IMR-90 (cell line): Measurements from ENCODE around the gene ZNF181. TPM values are rescaled to one million over a fixed set of nuclear protein-coding genes. Genes with fewer than 3 reads are reported as not detected.

Source experiments
- ATAC-seq: fragments of 200-7000 bp; cut with Tn5 transposase; 2 replicates; pipeline ENCODE4 v1.9.1; 2020; ENCODE audit warnings: low read depth, mild to moderate bottlenecking, moderate library complexity
- BruUV-seq: library from RNA; stranded (reverse); fragments of 400-500 nt; replicated peaks from 2 replicates; lab custom pipeline; 2021; lab: Mats Ljungman, UMichigan
- CTCF ChIA-PET: fragments of 300-600 bp; formaldehyde crosslinking; extraction: SDS; loops from one replicate; lab custom pipeline; 2021; ENCODE audit warnings: antibody characterized with exemption; lab: Yijun Ruan, JAX
- POLR2A ChIA-PET: fragments of 300-600 bp; sonication (Branson Sonifier 250); formaldehyde crosslinking; loops from one replicate; lab custom pipeline; 2022; ENCODE audit warnings: antibody characterized with exemption; ENCODE audit not compliant: unreplicated experiment; lab: Charles Lee
- DNase-seq: peaks from one replicate; pipeline ENCODE4 v3.0.0; 2013
- H2AFZ ChIP-seq: replicated peaks from 2 replicates; pipeline ENCODE3; 2013; ENCODE audit warnings: low read length, mild to moderate bottlenecking; ENCODE audit not compliant: poor library complexity
- H2AK5ac ChIP-seq: 2 replicates; pipeline ENCODE4 v1.6.1; 2013; ENCODE audit warnings: low read depth, low read length, inconsistent platforms
- H2AK9ac ChIP-seq: replicated peaks from 2 replicates; pipeline ENCODE3; 2013; ENCODE audit warnings: mild to moderate bottlenecking, low read depth, low read length, moderate library complexity; ENCODE audit not compliant: poor library complexity
- H2BK120ac ChIP-seq: 2 replicates; pipeline ENCODE4 v1.6.1; 2013; ENCODE audit warnings: low read depth, low read length, inconsistent platforms
- H2BK15ac ChIP-seq: 3 replicates; pipeline ENCODE4 v1.6.1; 2013; ENCODE audit warnings: low read depth, low read length, inconsistent platforms
- H2BK20ac ChIP-seq: 2 replicates; pipeline ENCODE4 v1.6.1; 2013; ENCODE audit warnings: low read depth, mild to moderate bottlenecking, inconsistent platforms, low read length, moderate library complexity
- H2BK5ac ChIP-seq: 2 replicates; pipeline ENCODE4 v1.6.1; 2013; ENCODE audit warnings: mild to moderate bottlenecking, low read depth, low read length, inconsistent platforms; ENCODE audit not compliant: poor library complexity, severe bottlenecking
- H3K14ac ChIP-seq: replicated peaks from 2 replicates; pipeline ENCODE4 v1.6.1; 2013; ENCODE audit warnings: low read depth, low read length, inconsistent platforms
- H3K18ac ChIP-seq: 2 replicates; pipeline ENCODE4 v1.6.1; 2013; ENCODE audit warnings: low read depth, low read length, control low read depth
- H3K23ac ChIP-seq: 2 replicates; pipeline ENCODE4 v1.6.1; 2013; ENCODE audit warnings: low read depth, low read length, inconsistent platforms
- H3K27ac ChIP-seq: 2 replicates; pipeline ENCODE4 v1.5.1; 2013; ENCODE audit warnings: mild to moderate bottlenecking, control low read depth, low read length; ENCODE audit not compliant: insufficient read depth
- H3K27me3 ChIP-seq: 2 replicates; pipeline ENCODE4 v1.6.1; 2013; ENCODE audit warnings: low read length; ENCODE audit not compliant: control insufficient read depth, insufficient read depth
- H3K36me3 ChIP-seq: 2 replicates; pipeline ENCODE4 v1.6.1; 2013; ENCODE audit warnings: low read length, mixed read lengths; ENCODE audit not compliant: control insufficient read depth, insufficient read depth
- H3K4ac ChIP-seq: 2 replicates; pipeline ENCODE4 v1.6.1; 2013; ENCODE audit warnings: low read depth, low read length, inconsistent platforms
- H3K4me1 ChIP-seq: 2 replicates; pipeline ENCODE4 v1.6.1; 2013; ENCODE audit warnings: low read length, mixed read lengths; ENCODE audit not compliant: control insufficient read depth, insufficient read depth
- H3K4me2 ChIP-seq: 2 replicates; pipeline ENCODE4 v1.6.1; 2013; ENCODE audit warnings: low read depth, mild to moderate bottlenecking, control low read depth, low read length, moderate library complexity
- H3K4me3 ChIP-seq: 2 replicates; pipeline ENCODE4 v1.5.1; 2013; ENCODE audit warnings: low read depth, mild to moderate bottlenecking, control low read depth, low read length, moderate library complexity; ENCODE audit not compliant: insufficient read depth
- H3K56ac ChIP-seq: 2 replicates; pipeline ENCODE4 v1.6.1; 2013; ENCODE audit warnings: low read length, inconsistent platforms; ENCODE audit not compliant: insufficient read depth; ENCODE audit errors: extremely low read depth
- H3K79me1 ChIP-seq, 2 experiments: 2 replicates each; pipeline ENCODE4 v1.6.1; 2013; ENCODE audit warnings: low read length in 2 of 2, inconsistent platforms in 1 of 2, low read depth in 1 of 2
- H3K9ac ChIP-seq: 2 replicates; pipeline ENCODE4 v1.6.1; 2013; ENCODE audit warnings: low read depth, low read length, control low read depth
- H3K9me1 ChIP-seq: 2 replicates; pipeline ENCODE4 v1.6.1; 2013; ENCODE audit warnings: low read length, inconsistent platforms; ENCODE audit not compliant: insufficient read depth
- H3K9me3 ChIP-seq: 2 replicates; pipeline ENCODE4 v1.6.1; 2013; ENCODE audit warnings: low read length; ENCODE audit not compliant: control insufficient read depth, insufficient read depth
- H4K20me1 ChIP-seq: 2 replicates; pipeline ENCODE4 v1.6.1; 2013; ENCODE audit warnings: low read length, inconsistent platforms; ENCODE audit not compliant: insufficient read depth
- H4K5ac ChIP-seq: 2 replicates; pipeline ENCODE4 v1.6.1; 2013; ENCODE audit warnings: mild to moderate bottlenecking, low read depth, low read length, control low read depth
- H4K8ac ChIP-seq, 2 experiments: 2 replicates each; pipeline ENCODE4 v1.6.1; 2013; ENCODE audit warnings: low read depth in 2 of 2, low read length in 2 of 2, control low read depth in 1 of 2, inconsistent platforms in 1 of 2
- H4K91ac ChIP-seq: 2 replicates; pipeline ENCODE4 v1.6.1; 2013; ENCODE audit warnings: low read depth, low read length, inconsistent platforms; ENCODE audit not compliant: insufficient read depth
- CHD1 ChIP-seq: IDR thresholded peaks from 2 replicates; pipeline ENCODE4 v1.6.1; 2012; ENCODE audit warnings: low read depth, low read length, improper control_type of control experiment
- CTCF ChIP-seq: conservative IDR thresholded peaks from 2 replicates; pipeline ENCODE4 v1.5.1; 2012; ENCODE audit warnings: mild to moderate bottlenecking, low read depth, low read length, improper control_type of control experiment
- MAZ ChIP-seq: IDR thresholded peaks from 2 replicates; pipeline ENCODE4 v1.6.1; 2012; ENCODE audit warnings: low read depth, mild to moderate bottlenecking, low read length, improper control_type of control experiment, moderate library complexity, borderline replicate concordance
- POLR2A ChIP-seq: IDR thresholded peaks from 2 replicates; pipeline ENCODE4 v1.6.1; 2012; ENCODE audit warnings: mild to moderate bottlenecking, low read depth, low read length
- RCOR1 ChIP-seq: IDR thresholded peaks from 2 replicates; pipeline ENCODE4 v1.6.1; 2012; ENCODE audit warnings: mild to moderate bottlenecking, low read length, improper control_type of control experiment; ENCODE audit not compliant: insufficient replicate concordance
- RFX5 ChIP-seq: IDR thresholded peaks from 2 replicates; pipeline ENCODE4 v1.8.0; 2012; ENCODE audit warnings: low read depth, mild to moderate bottlenecking, low read length, moderate library complexity
- USF2 ChIP-seq: fragments of 150-350 bp; IDR thresholded peaks from 2 replicates; pipeline ENCODE4 v1.6.1; 2017; ENCODE audit warnings: mild to moderate bottlenecking, antibody characterized with exemption, low read length, low read depth
- WGBS, 2 experiments: methylation state at CpG; one replicate each; pipeline versions ENCODE4 v1.1.5 to v1.1.7; 2013; ENCODE audit warnings: missing lambda C conversion rate in 2 of 2; ENCODE audit not compliant: insufficient read length in 1 of 2; ENCODE audit errors: extremely low coverage in 2 of 2; 5-methylcytosine and 5-hydroxymethylcytosine counted together
- dilution Hi-C: fragments of 300-500 bp; cut with HindIII; formaldehyde crosslinking; loops from one replicate; pipeline ENCODE4 v1.14.3; 2018; ENCODE audit warnings: low sequenced_read_pairs; ENCODE audit not compliant: unreplicated experiment
- in situ Hi-C: fragments of 300-500 bp; cut with MboI; formaldehyde crosslinking; loops from 3 replicates; pipeline ENCODE4 v1.14.3; 2019; ENCODE audit warnings: low sequenced_read_pairs, inconsistent platforms, mixed read lengths
- intact Hi-C: fragments of 100-400 bp; cut with micrococcal nuclease; formaldehyde crosslinking; loops from 2 replicates; pipeline ENCODE4 v1.10.0; 2022
- polyA plus RNA-seq, 3 experiments: library from polyadenylated mRNA; depleted of rRNA; stranded (reverse); fragments of >200 nt; gene quantifications; 2 replicates each; pipeline ENCODE4 v1.2.3, GENCODE V29; 2012; ENCODE audit warnings: low replicate concordance in 1 of 3
- total RNA-seq: library from RNA; depleted of rRNA; stranded (reverse); fragments of >200 nt; gene quantifications from 2 replicates; pipeline ENCODE4 v1.2.3, GENCODE V29; 2012
- TF ChIP-seq, protein P1 (sequence below): fragments of 150-350 bp; IDR thresholded peaks from 2 replicates; pipeline ENCODE4 v1.6.1; 2016; ENCODE audit warnings: low read depth, mild to moderate bottlenecking, low read length, moderate library complexity, borderline replicate concordance

ZNF181 gene
- total and polyA plus RNA-seq, 2 of the 4 experiments (the other 2 are of a cell fraction): 3.8 to 7.5 TPM

DNA sequence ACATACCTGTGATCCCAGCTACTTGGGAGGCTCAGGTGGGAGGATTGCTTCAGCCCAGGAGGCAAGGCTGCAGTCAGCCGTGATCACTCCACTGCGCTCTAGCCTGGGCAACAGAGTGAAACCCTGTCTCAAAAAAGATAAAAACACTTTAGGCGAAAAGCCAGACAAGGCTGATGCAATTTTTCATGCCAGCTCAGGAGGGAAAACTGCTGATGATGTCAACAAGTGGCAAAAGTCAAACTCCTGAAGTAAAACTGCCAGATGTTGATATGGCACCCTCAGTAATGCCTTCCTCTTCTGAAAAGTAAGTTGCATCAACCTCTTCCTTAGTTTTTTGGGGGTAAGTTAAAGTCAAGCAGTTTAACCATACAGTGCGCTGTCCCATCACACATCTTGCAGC, 23.4 kb downstream of the ZNF181 start:
- BruUV-seq: no TSS peak
- POLR2A ChIA-PET: interaction anchor here (0.6 kb wide), 1 partner anchor 10 kb away, joined by 3 read pairs; no protein-coding TSS in a partner anchor

More for the DNA sequence above, 23.4 kb downstream of the ZNF181 start:
- Histone ChIP-seq H4K8ac (no peak overlapping the region), H4K20me1 (no peaks in the 10 kb centered on the region), H3K23ac (no peak overlapping the region), H2BK5ac (no peak overlapping the region), H3K4ac (no peak overlapping the region), H3K18ac (no peak overlapping the region), H2AFZ (no peak overlapping the region), H3K4me3 (no peak overlapping the region), H3K9me1 (no peaks in the 10 kb centered on the region), H3K9ac (no peak overlapping the region), H3K4me1 (no peaks in the 10 kb centered on the region), H4K5ac (no peak overlapping the region), H3K79me1 (no peaks in the 10 kb centered on the region), H2BK120ac (no peak overlapping the region), H3K56ac (no peak overlapping the region), H2BK15ac (no peak overlapping the region), H2AK5ac (no peak overlapping the region), H3K14ac (no peak overlapping the region), H3K27ac (no peak overlapping the region), H4K91ac (no peak overlapping the region), H3K27me3 (no peaks in the 10 kb centered on the region), H2AK9ac (no peak overlapping the region), H3K36me3 (peaks cover 15% of the 10 kb centered on the region), H3K9me3 (peaks cover 59% of the 10 kb centered on the region), H3K4me2 (no peak overlapping the region), H2BK20ac (no peak overlapping the region)
- WGBS, 2 experiments: 100% methylated on average over 1 of the region's 4 CpGs; no CpG with 5 or more reads in 1 of the 2 experiments
- DNase-seq: no peak
- CTCF ChIA-PET: no interaction called here
- intact Hi-C loops (no loop called here), dilution Hi-C loops (no loop called here), in situ Hi-C loops (no loop called here)
- TF ChIP-seq MAZ (no peak), USF2 (no peak), POLR2A (no peak), CHD1 (no peak), RCOR1 (no peak), CTCF (no peak), RFX5 (no peak)
- TF ChIP-seq, protein P1, sequence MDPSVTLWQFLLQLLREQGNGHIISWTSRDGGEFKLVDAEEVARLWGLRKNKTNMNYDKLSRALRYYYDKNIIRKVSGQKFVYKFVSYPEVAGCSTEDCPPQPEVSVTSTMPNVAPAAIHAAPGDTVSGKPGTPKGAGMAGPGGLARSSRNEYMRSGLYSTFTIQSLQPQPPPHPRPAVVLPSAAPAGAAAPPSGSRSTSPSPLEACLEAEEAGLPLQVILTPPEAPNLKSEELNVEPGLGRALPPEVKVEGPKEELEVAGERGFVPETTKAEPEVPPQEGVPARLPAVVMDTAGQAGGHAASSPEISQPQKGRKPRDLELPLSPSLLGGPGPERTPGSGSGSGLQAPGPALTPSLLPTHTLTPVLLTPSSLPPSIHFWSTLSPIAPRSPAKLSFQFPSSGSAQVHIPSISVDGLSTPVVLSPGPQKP: no peak
- no peak for ATAC-seq
